HG03103 (cell line): ENCODE measurements around the gene SHROOM2.
"Not testable (repeated sequence)": the region's sequence is repeated elsewhere in the genome, so short reads cannot be mapped to it uniquely, and the experiment has no call there.

Source experiments
- ATAC-seq: cut with Tn5 transposase; IDR thresholded peaks from one replicate; pipeline ENCODE4 v1.9.1; 2021; ENCODE audit warnings: low read depth; ENCODE audit not compliant: unreplicated experiment

Gene SHROOM2

DNA sequence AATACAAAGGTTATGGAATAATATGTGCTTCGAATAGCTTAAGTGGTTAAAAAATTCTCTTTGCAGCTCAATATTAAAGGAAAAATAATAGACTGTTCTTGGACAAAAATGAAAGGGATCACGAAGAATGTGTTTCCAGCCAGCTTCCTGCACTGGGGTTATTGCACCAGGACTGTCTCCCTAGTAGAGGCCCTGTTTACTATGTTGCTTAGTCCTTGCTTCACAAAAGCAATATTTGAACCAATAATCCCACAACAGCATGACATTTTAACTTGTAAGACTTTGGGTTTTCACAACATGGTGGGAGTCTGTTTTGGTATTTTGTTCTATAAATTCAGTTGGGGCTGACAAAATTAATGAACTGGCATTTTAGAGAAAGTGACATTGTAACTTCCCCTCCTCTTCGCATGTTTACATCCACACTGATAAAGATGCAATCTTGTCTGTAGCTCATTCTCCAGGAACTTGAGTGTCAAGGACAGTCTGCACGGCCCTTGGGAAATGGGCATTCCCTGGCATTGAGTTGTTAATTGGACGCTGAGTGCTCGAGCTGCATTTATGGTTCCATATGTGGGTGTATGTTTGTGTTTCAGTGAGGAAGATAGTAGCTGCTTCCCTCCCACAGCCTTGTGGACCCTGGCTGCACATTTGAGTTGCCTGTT, 39.0 kb downstream of the SHROOM2 start:
- ATAC-seq: no peak

DNA sequence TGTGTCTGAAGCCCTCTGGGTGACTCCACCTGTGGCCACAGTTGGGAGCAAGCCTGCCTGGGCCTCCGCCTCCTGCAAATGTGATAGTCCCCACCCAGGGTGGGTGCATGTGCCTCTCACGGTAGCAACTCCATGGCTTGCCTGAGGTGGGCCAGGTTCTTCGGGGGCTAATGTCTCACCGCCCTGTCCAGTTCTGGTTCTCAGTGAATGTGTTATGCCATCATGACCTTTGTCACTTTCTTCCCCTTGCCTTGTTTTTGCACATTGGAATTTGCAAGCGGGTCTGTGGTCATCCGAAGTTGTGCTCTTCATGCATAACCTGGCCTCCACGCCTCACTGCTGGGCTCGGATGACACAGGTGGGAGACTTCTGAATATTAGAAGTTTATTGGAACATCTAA, 39.7 kb downstream of the SHROOM2 start:
- no peak for ATAC-seq

DNA sequence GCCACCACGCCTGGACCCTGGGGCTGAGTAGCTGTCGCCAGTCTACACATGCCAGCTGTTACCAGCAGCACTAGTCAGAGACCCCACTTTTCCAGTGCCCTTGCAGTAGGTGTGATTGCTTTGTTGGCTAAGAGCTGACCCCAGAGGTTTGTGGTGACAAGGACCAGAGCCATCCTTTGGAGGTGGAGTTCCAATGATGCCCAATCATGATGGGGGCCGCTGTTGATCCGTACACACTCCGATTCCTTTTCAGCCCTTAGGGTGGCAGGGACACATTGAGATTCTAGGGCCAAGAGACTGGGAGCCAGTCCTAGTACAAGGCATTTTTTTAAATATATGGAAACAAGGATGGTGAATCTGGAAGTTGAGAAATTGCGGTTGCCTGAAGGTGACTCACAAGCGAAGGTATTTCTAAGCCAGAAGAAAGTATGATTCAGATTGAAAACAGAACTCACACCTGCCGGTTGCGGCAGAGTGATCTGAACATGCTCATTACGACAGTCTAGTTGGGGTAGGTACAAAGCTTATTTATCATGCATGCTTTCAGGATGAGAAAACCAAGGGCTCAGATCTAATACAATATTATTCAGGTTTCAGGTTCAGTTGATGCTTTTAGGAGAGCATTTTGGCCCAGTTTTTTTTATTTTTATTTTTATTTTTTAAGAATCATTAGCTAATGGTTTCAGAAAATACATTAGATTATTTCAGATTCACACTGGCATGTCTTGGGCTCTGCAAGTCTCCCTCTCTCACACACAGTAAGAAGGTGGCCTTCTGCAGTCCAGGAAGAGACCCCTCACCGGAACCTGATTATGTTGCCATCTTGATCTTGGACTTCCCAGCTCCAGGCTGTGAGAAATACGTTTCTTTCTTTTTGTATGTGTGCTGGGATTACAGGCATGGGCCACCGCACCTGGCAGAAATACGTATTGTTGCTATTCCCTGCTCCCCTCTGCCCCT, 43.4 kb downstream of the SHROOM2 start:
- ATAC-seq: peak; percentile 82

DNA sequence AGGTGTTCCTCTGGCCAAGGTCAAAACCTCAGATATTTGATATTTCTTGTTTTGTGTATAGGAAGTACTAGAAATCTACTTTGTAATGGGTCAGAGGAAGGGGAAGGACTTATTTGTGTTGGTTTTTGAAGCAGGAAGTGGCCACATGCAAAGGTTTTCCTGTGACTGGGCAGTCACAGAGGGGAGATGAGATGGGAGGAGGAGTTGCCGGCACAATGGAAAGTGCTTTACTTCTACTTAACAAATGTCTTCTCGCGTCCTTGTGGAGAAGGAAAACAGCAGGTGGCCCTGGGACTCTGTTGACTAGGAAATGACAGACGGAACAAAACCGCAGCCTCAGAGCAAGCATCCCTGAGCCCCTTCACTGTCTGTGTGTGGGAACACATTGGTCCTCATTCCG, 46.6 kb downstream of the SHROOM2 start:
- ATAC-seq: no peak

DNA sequence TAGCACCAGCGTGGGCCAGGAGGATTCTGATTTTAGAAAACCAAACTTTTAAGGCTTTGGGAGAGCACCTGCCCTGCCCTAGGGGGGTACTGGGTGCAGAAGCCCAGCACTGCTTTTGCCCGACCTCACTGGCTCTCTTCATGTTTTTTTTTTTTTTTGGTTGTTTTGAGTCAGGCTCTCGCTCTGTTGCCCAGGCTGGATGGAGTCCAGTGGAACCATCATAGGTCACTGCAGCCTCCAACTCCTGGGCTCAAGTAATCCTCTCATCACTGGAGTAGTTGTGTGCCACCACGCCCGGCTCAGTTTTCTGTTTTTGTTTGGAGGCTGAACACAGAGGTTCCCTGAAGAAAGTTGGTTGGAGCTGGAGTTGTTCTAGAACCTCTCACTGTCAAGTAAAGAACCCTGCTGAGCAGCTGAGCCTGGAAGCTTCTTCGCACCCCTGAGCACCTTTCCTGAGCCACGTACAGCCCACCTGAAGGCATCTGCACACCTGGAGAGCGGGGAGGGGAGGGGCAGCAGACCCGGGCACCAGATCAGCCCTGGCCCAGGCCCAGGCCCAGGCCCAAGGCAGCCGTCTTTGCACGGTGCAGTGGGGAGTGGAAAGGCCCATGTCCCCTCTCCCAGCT, 49.5 kb downstream of the SHROOM2 start:
- ATAC-seq: no peak

DNA sequence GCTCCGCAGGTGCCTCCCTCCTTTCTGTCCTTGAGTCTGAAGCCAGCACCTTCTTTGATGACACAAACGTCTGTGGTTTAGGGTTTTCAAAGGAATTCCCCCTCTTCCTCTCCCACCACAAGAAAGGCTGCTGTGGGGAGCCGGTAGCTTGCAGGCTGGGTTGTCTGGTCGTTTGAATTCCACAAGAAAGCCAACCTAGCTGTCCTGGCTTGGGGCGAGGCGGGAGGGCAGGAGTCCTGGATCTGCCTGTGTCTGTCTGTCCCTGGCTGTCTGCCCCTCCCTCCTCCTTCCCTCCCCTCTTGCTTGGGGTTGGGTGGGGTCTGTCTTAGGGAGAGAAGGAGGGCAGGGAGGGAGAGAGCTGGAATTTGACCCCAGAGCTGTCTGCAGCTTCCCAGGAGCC, 56.3 kb downstream of the SHROOM2 start:
- ATAC-seq: no peak

DNA sequence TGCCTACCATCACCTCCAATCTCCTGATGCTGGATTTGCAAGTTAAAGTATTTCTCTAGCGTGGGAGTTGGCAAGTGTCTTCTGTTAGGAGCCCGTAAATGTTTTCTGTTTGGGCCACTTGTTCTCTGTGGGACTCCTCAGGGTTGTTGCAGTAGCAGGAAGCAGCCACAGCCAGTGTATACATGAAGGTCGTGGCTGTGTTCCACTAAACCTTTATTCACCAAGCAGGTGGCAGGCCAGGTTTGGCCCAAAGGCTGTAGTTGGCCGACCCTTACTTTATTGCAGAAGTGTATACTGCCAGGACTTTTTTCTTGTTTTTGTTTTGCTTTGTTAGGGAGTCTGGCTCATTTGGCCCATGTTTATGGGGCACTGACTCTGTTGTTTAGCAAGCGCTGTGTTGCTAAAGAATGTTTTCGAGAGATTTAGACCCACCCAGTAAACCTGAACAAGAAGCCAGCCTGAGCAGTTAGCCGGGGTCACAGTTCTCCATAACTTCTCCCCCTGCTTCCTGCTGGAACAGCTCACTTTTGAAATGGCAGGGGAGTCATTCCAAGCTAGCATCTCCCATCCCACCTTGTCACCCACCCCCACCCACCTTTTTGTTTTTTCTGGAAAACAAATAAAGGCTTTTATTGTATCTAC, 58.8 kb downstream of the SHROOM2 start:
- no peak for ATAC-seq

DNA sequence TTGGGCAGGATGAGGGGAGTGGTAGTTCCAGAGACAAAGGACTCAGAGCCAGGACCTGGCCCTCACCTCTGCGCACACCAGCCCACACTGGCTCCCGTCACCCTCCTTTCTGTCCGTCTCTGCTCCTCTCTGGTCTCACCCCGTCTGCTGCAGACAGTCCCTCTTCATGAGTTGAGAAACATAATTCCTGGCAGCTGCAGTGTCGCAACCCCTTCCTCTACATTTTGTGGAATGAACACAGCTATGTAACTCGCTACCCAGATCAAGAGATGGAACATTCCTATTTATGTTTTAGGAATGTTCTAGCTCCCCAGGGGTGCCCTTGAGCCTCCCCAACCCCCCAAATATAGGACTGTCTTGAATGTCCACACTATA, 59.3 kb downstream of the SHROOM2 start:
- ATAC-seq: no peak

DNA sequence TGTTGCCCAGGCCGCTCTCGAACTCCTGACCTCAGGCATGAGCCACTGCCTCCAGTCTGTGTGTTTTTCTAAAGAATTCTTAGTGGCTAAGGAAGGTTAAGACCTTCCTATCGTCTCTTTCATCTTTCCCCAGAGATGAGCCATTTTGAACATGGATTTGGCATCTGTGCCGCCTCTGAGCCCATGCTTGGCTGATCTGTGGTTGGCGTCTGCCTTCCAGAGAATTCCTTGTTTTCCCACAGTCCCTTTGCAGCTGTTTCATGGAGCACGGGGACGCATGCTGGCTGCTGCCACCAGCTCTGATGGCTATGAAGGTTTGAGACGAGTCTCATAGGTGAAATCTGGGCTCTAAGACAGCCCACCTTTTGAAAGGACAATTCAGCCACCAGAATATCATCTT, 60.4 kb downstream of the SHROOM2 start:
- ATAC-seq: no peak

DNA sequence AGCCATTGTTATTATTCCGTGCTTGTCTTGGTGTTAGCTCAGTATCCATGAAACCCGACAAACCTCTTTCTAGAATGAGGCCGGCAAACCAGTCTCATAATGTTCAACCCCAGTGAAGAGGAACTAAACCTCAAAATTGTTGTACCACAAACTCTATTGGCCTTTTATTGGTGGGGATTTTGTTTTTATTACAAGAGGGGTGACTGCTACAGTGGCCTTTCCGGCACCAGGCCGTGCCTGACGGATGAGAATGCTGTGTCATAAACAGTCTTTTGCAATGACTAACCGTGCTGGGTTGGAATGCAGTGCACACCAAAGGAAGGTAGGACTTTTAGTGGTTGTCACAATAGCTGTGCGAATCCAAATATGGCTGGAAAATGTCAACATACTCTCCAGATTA, 60.8 kb downstream of the SHROOM2 start:
- no peak for ATAC-seq

DNA sequence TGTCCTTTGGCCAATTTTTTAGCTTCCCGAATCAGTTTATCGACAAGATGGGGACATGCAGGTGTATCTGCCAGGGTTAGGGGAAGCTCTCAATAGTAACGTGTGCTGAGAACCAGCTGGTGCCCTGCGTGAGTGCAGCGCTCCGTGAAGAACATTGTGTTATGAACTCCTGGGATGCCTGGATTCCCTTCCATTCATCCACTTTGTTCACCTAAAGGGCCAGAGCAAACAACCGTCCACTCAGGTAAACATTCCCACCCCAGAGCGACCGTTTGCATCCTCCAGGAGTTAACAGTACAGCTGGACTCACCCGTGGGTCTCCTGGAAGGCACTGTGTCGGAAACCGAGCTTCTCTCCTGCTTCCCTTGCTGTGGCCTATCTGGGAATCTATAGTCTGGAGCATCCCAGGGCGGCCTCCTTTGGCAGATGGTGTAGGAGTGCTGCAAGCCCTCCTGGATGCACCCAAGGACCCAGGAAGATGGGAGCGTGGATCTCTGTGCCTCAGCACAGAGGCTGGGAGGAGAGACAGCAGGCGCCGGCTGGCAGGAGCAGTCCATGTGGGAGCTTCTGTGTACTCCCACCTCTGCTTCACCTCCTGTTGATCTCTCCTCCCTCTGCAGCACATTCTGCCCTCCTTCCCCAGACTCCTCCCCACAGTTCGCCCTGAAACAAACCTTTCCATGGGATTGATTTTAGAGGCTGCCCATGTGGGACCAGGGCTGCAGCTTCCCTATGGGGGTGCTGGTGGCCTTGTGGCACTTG, 62.7 kb downstream of the SHROOM2 start:
- ATAC-seq: no peak

DNA sequence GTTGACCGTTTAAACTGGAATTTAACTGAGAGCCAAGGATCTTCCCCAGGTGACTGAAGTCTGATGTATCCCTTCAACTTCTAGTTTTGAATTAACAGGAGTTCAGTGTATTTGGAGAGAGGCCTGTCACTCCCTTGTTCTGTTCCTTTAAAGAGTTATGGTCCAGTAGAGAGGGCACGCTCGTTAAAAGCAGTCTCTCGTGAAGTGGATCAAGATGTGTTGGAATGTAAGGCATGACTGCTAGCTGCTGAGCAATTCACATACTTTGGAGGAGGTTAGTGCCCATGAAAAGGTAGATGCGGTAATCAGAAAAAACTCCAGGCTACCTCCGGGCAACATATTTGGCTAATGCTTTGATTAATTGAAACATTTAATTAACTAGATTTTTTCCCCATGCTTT, 65.7 kb downstream of the SHROOM2 start:
- no peak for ATAC-seq

DNA sequence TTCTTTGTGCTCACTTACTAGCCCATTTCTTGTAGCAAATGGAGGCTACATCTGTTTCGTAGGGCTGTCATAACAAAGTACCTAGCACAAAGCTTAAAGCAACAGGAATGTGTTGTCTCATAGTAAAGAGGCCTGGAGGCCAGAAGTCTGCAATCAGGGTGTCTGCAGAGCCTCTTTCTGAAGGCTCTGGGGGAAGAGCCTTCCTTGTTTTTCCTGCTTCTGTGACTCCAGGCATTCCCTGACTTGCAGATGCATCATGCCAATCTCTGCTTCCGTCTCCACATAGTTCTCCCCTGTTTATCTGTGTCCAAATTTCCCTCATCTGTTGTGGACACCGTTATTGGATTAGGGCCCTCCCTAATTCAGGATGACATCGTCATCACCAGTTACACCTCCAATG, 67.1 kb downstream of the SHROOM2 start:
- ATAC-seq: no peak

DNA sequence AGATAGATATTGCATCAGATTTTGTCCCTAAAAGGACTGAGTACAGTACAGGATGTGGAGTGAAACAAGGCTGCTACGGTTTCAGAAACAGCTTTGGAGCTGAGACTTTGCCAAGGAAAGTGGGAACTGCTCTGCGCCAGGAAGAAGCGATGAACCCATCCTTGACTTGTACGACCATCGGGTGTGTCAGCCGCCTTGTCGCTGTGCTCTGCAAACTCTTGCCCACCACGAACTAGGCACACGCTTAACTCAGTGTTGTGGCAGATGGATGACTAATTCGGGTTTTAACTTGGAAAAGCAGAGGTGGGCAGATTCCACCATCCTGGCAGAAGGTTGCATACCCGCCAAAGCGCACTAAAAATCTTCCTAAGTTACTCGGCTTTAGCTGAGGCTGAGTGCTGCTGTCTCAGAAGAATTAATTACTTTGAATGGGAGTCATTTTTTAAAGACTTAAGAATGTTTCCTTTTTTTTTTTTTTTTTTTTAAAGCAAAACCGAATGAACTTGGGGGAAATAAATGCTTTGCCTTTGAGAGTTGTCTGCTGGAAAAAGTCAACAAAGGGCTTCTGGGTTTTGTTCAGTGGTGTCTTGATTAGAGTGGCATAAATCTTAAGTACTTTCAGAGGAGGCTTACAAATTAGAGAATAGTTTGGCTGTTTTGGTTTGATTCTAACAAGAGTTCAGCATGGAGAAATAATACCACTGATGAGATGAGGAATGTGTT, 69.5 kb downstream of the SHROOM2 start:
- ATAC-seq: no peak

DNA sequence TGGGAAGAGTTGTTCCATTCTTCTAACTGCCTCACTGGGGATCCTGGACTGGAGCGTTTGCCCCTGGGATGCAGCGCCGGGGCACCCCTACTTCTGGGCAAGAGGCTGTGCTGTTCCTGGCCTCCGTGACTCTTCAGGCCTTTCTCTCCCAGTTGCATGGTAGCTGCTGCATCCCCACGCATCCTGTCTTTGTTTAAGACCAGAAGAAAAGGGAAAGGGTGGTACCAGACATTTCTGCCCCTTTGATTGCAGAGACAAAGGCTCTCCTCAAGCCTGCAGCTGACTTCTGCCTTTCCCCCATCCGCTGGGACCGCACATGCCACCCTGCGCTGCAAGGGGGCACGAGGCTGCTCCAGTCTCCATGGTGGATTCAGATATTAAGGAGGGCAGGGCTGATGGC, 70.4 kb downstream of the SHROOM2 start:
- no peak for ATAC-seq

DNA sequence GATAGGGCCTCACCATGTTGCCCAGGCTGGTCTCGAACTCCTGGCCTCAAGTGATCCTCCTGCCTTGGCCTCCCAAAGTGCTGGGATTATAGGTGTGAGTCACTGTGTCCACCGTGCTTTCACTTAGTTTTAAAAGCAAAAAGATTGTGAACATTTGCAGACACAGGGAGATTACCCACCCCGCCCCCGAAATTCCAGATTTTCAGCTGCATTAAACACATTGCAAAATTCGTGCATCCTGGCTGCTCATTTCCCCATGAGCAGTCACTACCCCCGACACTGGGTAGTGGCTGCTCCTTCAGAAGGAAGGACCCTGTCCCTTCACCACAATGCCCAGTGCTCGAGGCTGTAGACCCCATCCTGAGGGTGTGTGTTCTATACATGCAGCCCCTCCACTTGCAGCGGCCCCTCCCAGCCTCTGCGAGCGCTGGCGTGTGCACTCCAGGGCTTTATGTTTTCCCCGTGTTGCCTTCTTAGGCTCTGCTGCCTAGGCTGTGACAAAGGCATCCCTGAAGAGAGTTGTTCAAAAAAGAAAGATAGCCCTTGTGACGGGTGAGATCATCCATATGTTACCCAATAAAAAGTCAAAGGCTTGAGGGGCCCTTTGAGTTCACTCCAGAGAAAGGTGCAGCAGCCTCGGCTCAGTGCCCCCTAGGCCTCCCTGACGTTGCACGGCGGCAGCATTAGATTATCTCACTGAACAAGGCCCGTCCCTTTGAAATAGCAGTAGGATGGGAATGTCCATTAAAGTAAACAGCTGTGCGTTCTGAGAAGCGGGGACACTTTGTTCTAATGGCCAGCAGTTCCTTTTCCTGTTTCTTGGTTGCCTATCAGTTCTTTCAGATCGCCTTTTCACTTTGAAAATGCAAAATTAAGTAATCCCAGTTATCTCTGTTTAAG, 71.6 kb downstream of the SHROOM2 start:
- ATAC-seq: no peak

DNA sequence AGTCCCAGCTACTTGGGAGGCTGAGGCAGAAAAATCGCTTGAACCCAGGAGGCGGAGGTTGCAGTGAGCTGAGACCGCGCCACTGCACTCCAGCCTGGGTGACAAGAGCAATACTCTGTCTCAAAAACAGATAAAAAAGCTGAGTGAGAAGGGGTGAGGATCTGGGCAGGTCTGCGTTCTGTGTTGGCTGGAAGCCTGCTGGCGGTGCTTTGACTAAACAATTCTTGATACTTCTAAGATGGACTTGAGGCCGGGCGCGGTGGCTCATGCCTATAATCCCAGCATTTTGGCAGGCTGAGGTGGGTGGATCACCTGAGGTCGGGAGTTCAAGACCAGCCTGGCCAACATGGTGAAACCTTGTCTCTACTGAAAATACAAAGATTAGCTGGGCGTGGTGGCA, 72.5 kb downstream of the SHROOM2 start:
- not testable (repeated sequence) for ATAC-seq

DNA sequence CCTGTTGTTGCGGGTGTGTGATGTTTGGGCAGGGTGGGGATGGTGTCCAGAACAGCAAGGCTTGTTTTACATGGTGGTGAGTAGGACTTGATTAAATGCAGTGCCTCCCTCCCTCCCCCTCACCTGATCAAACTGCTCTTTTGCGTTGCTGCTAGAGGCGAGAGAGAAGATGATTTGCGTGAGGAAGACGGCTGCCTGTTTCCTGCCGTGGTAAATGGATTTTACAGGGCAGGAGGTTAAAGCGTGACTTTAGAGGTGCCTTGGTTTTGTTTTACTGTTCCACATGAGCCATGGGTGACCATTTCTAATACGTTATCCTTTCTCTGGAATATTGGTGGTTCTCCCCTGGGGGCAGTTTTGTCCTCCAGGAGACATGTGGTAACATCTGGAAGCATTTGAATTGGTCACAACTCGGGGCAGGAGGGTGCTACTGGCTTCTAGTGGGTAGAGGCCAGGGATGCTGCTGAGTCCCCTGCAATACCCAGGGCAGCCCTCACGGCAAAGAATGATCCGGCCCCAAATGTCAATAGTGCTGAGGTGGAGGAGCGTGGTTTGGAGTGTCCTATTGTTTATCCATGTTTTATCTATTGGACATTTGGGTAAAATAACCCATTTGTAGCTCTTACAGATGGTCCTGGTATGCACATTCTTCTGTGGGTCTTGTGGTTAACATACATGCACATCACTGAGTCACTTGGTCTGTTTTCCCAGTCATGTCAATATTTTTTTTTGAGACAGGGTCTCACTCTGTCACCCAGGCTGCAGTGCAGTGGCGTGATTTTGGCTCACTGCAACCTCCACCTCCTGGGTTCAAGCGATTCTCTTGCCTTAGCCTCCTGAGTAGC, 73.7 kb downstream of the SHROOM2 start:
- no peak for ATAC-seq
